ENCODE data around the gene CACNA1H. TPM values are rescaled to one million over a fixed set of nuclear protein-coding genes. Genes with fewer than 3 reads are reported as not detected.

Gene CACNA1H
- total RNA-seq, 4 donors from 2014 or later, result 17.0 to 63.6 (median 39.5) TPM

DNA sequence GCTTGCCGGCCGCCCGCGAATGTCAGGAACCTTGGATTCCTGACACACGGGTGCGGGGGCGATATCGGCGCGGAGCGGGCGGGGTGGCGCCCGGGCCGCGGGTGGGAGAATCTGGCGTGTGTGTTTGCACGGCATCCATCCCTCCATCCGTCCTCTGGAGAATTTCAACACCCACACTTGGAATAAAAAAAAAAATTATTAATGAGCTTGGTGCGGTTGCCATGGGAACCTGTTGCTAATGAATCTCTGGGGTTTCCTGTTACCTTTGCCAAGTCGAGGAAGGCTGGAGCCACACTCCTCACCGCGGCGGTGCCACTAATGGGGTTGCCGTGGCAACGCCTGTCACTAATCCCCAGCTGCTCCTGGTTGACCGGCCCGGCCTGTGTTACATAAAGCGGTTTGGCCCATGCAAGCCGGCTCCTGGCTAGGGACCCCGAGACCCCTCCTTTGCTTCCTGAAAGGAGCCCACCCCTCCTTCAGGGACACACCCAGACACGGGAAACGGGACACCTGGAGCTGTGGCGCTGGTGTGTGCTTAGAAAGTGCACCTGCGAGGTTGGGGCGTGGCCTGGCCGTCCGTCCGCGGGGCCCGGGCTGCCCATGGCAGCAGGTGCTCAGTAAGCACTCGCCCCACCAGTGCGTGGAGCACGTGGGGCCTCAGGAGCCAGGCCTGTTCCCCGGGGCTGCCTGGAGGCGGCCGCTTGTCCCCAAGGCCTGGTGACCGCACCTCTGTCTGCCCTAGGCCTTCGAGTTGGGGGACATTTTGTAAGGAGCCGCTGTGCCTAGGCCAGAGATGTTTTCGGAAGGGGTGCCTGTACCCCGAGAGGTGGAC lies 14.6 kb downstream of the CACNA1H start:
- 48 to 73% methylated on average over 8 to 47 of the region's 52 CpGs for WGBS, 2 donors (ENCODE audit: low coverage in 1 of 2)
- H3K4me1 ChIP-seq, result peaks cover 21 to 68% (median 29%) of the 10 kb centered on the region in 4 donors
- DNase-seq, result no peak

DNA sequence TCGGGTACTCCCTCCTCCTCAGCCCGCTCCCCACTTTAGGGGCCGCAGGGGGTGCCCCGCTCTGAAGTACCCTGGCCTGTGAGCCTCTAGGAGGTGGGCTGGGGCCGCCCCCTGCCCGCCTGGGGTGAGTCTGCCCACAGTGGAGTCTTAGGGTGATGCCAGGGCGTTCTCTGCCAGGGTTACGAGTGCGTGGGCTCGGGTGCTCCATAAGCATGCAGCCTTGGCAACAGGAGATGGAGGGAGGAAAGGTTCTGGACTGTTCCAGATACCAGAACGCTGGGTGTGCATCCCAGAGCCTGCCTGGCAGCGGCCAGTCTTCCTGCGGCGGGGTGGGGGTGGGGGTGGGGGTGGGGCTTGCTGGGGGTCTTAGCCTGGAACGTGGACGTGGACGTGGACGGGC lies 15.9 kb downstream of the CACNA1H start:
- DNase-seq, result no peak
- Histone ChIP-seq H3K36me3 (no peaks in the 10 kb centered on the region), H3K4me3 (no peak overlapping the region), H3K9me3 (no peaks in the 10 kb centered on the region), H3K4me1 (peaks cover 21 to 61% (median 29%) of the 10 kb centered on the region in 4 donors), H3K27ac (peak overlapping the region; percentile 79 to 92 (median 82)), H3K27me3 (no peaks in the 10 kb centered on the region)
- no peak for TF ChIP-seq POLR2AphosphoS5 (IDR thresholded peaks at IDR 0.05)
- no peak for TF ChIP-seq POLR2A (IDR thresholded peaks at IDR 0.05)
- TF ChIP-seq EP300 (IDR thresholded peaks at IDR 0.05; ENCODE audit: low read depth), result no peak
- TF ChIP-seq, protein P1, sequence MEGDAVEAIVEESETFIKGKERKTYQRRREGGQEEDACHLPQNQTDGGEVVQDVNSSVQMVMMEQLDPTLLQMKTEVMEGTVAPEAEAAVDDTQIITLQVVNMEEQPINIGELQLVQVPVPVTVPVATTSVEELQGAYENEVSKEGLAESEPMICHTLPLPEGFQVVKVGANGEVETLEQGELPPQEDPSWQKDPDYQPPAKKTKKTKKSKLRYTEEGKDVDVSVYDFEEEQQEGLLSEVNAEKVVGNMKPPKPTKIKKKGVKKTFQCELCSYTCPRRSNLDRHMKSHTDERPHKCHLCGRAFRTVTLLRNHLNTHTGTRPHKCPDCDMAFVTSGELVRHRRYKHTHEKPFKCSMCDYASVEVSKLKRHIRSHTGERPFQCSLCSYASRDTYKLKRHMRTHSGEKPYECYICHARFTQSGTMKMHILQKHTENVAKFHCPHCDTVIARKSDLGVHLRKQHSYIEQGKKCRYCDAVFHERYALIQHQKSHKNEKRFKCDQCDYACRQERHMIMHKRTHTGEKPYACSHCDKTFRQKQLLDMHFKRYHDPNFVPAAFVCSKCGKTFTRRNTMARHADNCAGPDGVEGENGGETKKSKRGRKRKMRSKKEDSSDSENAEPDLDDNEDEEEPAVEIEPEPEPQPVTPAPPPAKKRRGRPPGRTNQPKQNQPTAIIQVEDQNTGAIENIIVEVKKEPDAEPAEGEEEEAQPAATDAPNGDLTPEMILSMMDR (IDR thresholded peaks at IDR 0.05), result no peak
- intact Hi-C loops (cut with DNase I; ENCODE audit: low total_unique reads), result no loop called here
- in situ Hi-C loops (cut with MboI; ENCODE audit: low pct_ligation_motif_present in 1 of 4, low pct_unique_long_range_greater_than_20kb in 1 of 4, low sequenced_read_pairs in 3 of 4), result no loop called here
- 71% methylated on average over 15 of the region's 18 CpGs; no CpG with 5 or more reads in 1 of the 2 donors for WGBS, 2 donors (ENCODE audit: low coverage in 1 of 2)

More for the DNA sequence above, 14.6 kb downstream of the CACNA1H start:
- Histone ChIP-seq H3K36me3 (no peaks in the 10 kb centered on the region), H3K27me3 (no peaks in the 10 kb centered on the region), H3K4me3 (no peak overlapping the region), H3K9me3 (no peaks in the 10 kb centered on the region), H3K27ac (peak overlapping the region; percentile 79 to 92 (median 82))
- intact Hi-C loops (cut with DNase I; ENCODE audit: low total_unique reads), result no loop called here
- TF ChIP-seq POLR2A (IDR thresholded peaks at IDR 0.05), result no peak
- TF ChIP-seq POLR2AphosphoS5 (IDR thresholded peaks at IDR 0.05), result no peak
- TF ChIP-seq EP300 (IDR thresholded peaks at IDR 0.05; ENCODE audit: low read depth), result no peak
- TF ChIP-seq, protein P1 (IDR thresholded peaks at IDR 0.05), result no peak
- in situ Hi-C loops (cut with MboI; ENCODE audit: low pct_ligation_motif_present in 1 of 4, low pct_unique_long_range_greater_than_20kb in 1 of 4, low sequenced_read_pairs in 3 of 4), result no loop called here

DNA sequence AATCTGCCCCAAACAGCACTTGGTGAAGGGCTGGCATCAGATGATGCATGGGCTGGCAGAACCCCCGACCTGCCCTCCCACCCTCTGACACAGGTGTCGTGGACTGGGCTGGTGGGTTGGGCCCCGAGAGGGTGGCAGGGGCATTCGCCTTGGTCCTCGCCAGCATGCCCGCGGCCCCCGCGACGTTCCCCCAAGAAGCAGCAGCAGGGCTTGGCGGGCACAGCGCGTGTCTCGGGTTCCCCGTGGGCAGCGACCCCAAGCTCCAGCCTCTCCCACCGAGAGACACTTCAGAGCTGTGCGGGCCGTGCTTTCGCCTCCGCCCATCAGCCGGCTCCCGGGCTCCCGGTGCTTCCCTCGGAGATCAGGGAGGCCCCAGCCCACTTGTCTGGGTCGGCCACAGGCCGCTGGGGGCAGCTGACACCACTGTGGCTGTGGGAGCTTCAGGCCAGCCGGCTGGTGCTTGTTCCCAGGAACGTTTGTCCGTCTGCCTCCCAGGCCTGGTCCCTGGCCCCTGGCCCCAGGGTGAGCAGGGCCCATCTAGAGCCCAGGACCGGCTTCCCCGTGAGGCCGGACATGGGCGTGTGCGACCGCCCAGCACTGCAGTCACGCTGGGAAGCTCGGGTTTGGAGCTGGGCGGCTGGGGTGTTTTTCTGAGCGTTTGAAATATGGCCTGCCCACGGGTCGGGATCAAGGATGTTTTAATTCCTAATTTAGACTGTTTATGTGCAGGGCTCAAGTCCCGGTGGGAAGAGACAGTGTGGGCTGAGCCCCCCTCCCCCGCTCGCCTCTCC lies 16.6 kb downstream of the CACNA1H start:
- Histone ChIP-seq H3K27me3 (no peaks in the 10 kb centered on the region), H3K4me3 (peak overlapping the region in 1 of 4 donors; percentile 2), H3K9me3 (no peaks in the 10 kb centered on the region), H3K27ac (peak overlapping the region; percentile 79 to 92 (median 82)), H3K4me1 (peaks cover 26 to 65% (median 32%) of the 10 kb centered on the region in 4 donors), H3K36me3 (no peaks in the 10 kb centered on the region)
- in situ Hi-C loops (cut with MboI; ENCODE audit: low pct_ligation_motif_present in 1 of 4, low pct_unique_long_range_greater_than_20kb in 1 of 4, low sequenced_read_pairs in 3 of 4), result no loop called here
- intact Hi-C loops (cut with DNase I; ENCODE audit: low total_unique reads), result no loop called here
- TF ChIP-seq EP300 (IDR thresholded peaks at IDR 0.05; ENCODE audit: low read depth), result no peak
- TF ChIP-seq, protein P1 (IDR thresholded peaks at IDR 0.05), result no peak
- TF ChIP-seq POLR2AphosphoS5 (IDR thresholded peaks at IDR 0.05), result peak; percentile 34 to 54 (median 43)
- no peak for TF ChIP-seq POLR2A (IDR thresholded peaks at IDR 0.05)
- peak; percentile 27 for DNase-seq
- 42 to 60% methylated on average over 3 to 37 of the region's 45 CpGs for WGBS, 2 donors (ENCODE audit: low coverage in 1 of 2)

DNA sequence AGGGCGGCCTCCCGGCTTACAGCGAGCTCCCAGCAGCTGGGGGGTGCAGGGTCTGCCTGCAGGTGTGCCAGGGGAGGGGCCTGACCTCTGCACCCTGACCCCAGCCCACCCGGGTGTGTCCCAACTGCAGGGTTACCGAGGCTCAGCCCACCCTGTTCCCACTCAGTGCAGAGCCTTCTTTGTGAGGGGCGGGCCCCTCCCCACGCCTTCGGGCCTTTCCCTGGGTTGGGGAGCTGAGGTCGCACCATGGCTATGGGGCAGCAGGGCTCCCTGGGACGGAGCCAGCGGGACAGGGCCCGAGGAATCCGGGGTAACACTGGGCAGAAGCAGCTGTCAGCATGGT lies 17.1 kb downstream of the CACNA1H start:
- in situ Hi-C loops (cut with MboI; ENCODE audit: low pct_ligation_motif_present in 1 of 4, low pct_unique_long_range_greater_than_20kb in 1 of 4, low sequenced_read_pairs in 3 of 4), result no loop called here

More for the DNA sequence above, 17.1 kb downstream of the CACNA1H start:
- 10 to 46% methylated on average over 2 to 13 of the region's 13 CpGs for WGBS, 2 donors (ENCODE audit: low coverage in 1 of 2)
- Histone ChIP-seq H3K36me3 (no peaks in the 10 kb centered on the region), H3K9me3 (no peaks in the 10 kb centered on the region), H3K4me1 (peaks cover 26 to 67% (median 35%) of the 10 kb centered on the region in 4 donors), H3K27ac (peak overlapping the region; percentile 79 to 92 (median 82)), H3K4me3 (no peak overlapping the region), H3K27me3 (no peaks in the 10 kb centered on the region)
- intact Hi-C loops (cut with DNase I; ENCODE audit: low total_unique reads), result no loop called here
- no peak for DNase-seq
- no peak for TF ChIP-seq POLR2A (IDR thresholded peaks at IDR 0.05)
